PC-9 (cell line): ENCODE measurements around the gene EPS8L3.
"Not testable (repeated sequence)": the region's sequence is repeated elsewhere in the genome, so short reads cannot be mapped to it uniquely, and the experiment has no call there.

Experiments
- EZH2 ChIP-seq: fragments of 200-600 bp; sonication (generic); IDR thresholded peaks from 2 replicates; pipeline ENCODE4 v1.8.0; 2017; ENCODE audit warnings: antibody characterized with exemption, low read depth
- TF ChIP-seq, protein P1 (sequence below): fragments of 200-600 bp; sonication (generic); conservative IDR thresholded peaks from 2 replicates; pipeline ENCODE4 v1.6.1; 2017; ENCODE audit warnings: mixed run types, antibody characterized with exemption, mild to moderate bottlenecking, moderate library complexity

DNA sequence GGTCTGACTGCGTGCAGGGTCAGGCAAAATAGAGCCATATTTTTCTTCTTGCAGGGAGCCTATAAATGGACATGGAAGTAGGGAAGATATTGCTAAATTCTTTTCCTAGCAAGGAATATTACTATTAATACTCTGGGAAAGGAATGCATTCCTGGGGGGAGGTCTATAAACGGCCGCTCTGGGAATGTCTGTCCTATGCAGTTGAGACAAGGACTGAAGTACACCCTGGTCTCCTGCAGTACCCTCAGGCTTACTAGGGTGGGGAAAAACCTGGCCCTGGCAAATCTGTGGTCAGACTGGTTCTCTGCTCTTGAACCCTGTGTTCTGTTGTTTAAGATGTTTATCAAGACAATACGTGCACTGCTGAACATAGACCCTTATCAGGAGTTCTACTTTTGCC lies 54.8 kb downstream of the EPS8L3 start:
- TF ChIP-seq, protein P1, sequence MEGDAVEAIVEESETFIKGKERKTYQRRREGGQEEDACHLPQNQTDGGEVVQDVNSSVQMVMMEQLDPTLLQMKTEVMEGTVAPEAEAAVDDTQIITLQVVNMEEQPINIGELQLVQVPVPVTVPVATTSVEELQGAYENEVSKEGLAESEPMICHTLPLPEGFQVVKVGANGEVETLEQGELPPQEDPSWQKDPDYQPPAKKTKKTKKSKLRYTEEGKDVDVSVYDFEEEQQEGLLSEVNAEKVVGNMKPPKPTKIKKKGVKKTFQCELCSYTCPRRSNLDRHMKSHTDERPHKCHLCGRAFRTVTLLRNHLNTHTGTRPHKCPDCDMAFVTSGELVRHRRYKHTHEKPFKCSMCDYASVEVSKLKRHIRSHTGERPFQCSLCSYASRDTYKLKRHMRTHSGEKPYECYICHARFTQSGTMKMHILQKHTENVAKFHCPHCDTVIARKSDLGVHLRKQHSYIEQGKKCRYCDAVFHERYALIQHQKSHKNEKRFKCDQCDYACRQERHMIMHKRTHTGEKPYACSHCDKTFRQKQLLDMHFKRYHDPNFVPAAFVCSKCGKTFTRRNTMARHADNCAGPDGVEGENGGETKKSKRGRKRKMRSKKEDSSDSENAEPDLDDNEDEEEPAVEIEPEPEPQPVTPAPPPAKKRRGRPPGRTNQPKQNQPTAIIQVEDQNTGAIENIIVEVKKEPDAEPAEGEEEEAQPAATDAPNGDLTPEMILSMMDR, result not testable (repeated sequence)
- TF ChIP-seq EZH2, result not testable (repeated sequence)
